ENCODE data around the gene KRT81.
"Not testable (repeated sequence)": the region's sequence is repeated elsewhere in the genome, so short reads cannot be mapped to it uniquely, and the experiment has no call there.

KRT81 gene

GRCh38 chr12:52274521-52275120 lies 16.7 kb downstream of the KRT81 start, which contains the start of gene KRT86:
KRT86 (plus strand) TSS chr12:52274645; CDS start chr12:52301917, 27,272 bp downstream.
- no peak for DNase-seq (ENCODE audit: low read depth, low spot score)

GRCh38 chr12:52271158-52271557 lies 20.2 kb downstream of the KRT81 start:
- no peak for DNase-seq (ENCODE audit: low read depth, low spot score)

GRCh38 chr12:52270541-52271070 lies 20.7 kb downstream of the KRT81 start:
- DNase-seq (ENCODE audit: low read depth, low spot score), result no peak

GRCh38 chr12:52268212-52268611 lies 23.1 kb downstream of the KRT81 start:
- no peak for DNase-seq (ENCODE audit: low read depth, low spot score)

- DNase-seq (ENCODE audit: low read depth, low spot score), result no peak
Observed at GRCh38 chr12:52267699-52268098, 23.6 kb downstream of the KRT81 start.

- DNase-seq (ENCODE audit: low read depth, low spot score), result no peak
Observed at GRCh38 chr12:52267266-52267665, 24.1 kb downstream of the KRT81 start.

- DNase-seq (ENCODE audit: low read depth, low spot score), result no peak
Observed at GRCh38 chr12:52266514-52266913, 24.8 kb downstream of the KRT81 start.

- DNase-seq (ENCODE audit: low read depth, low spot score), result no peak
Observed at GRCh38 chr12:52264435-52264825, 26.9 kb downstream of the KRT81 start.

GRCh38 chr12:52263761-52264434 lies 27.4 kb downstream of the KRT81 start:
- DNase-seq (ENCODE audit: low read depth, low spot score), result no peak

- no peak for DNase-seq (ENCODE audit: low read depth, low spot score)
Observed at GRCh38 chr12:52262286-52262685, 29.0 kb downstream of the KRT81 start.

- DNase-seq (ENCODE audit: low read depth, low spot score), result no peak
Observed at GRCh38 chr12:52261208-52261484, 30.2 kb downstream of the KRT81 start.

- DNase-seq (ENCODE audit: low read depth, low spot score), result no peak
Observed at GRCh38 chr12:52260361-52261207, 30.8 kb downstream of the KRT81 start.

- no peak for DNase-seq (ENCODE audit: low read depth, low spot score)
Observed at GRCh38 chr12:52259657-52260243, 31.6 kb downstream of the KRT81 start.

- no peak for DNase-seq (ENCODE audit: low read depth, low spot score)
Observed at GRCh38 chr12:52258335-52258901, 32.9 kb downstream of the KRT81 start.

GRCh38 chr12:52257922-52258321 lies 33.4 kb downstream of the KRT81 start:
- DNase-seq (ENCODE audit: low read depth, low spot score), result not testable (repeated sequence)

- no peak for DNase-seq (ENCODE audit: low read depth, low spot score)
Observed at GRCh38 chr12:52257074-52257551, 34.2 kb downstream of the KRT81 start.

- DNase-seq (ENCODE audit: low read depth, low spot score), result no peak
Observed at GRCh38 chr12:52256584-52256935, 34.8 kb downstream of the KRT81 start.

GRCh38 chr12:52255926-52256583 lies 35.3 kb downstream of the KRT81 start:
- DNase-seq (ENCODE audit: low read depth, low spot score), result no peak

GRCh38 chr12:52254965-52255751 lies 36.2 kb downstream of the KRT81 start:
- DNase-seq (ENCODE audit: low read depth, low spot score), result no peak

GRCh38 chr12:52254180-52254964 lies 37.0 kb downstream of the KRT81 start:
- DNase-seq (ENCODE audit: low read depth, low spot score), result no peak
